GM19025 (cell line): ENCODE results near the gene DNAI1.

Source experiments
- ATAC-seq: cut with Tn5 transposase; IDR thresholded peaks from one replicate; pipeline ENCODE4 v1.9.1; 2021; ENCODE audit warnings: mild to moderate bottlenecking, low read depth, moderate library complexity; ENCODE audit not compliant: unreplicated experiment

Gene DNAI1

GRCh38 chr9:34485822-34486221, 27.2 kb downstream of the DNAI1 start:
- no peak for ATAC-seq

- ATAC-seq: no peak
Measured at GRCh38 chr9:34486572-34486971, 28.0 kb downstream of the DNAI1 start.

- no peak for ATAC-seq
Measured at GRCh38 chr9:34490360-34490759, 31.8 kb downstream of the DNAI1 start.

GRCh38 chr9:34490760-34491159, 32.2 kb downstream of the DNAI1 start:
- ATAC-seq: no peak

GRCh38 chr9:34491596-34491995, 33.0 kb downstream of the DNAI1 start:
- ATAC-seq: no peak

- no peak for ATAC-seq
Measured at GRCh38 chr9:34492051-34492450, 33.4 kb downstream of the DNAI1 start.

GRCh38 chr9:34493972-34494535, 35.4 kb downstream of the DNAI1 start:
- no peak for ATAC-seq

- ATAC-seq: no peak
Measured at GRCh38 chr9:34496149-34496712, 37.6 kb downstream of the DNAI1 start.

- ATAC-seq: no peak
Measured at GRCh38 chr9:34498553-34498952, 39.9 kb downstream of the DNAI1 start.

- ATAC-seq: no peak
Measured at GRCh38 chr9:34499076-34499475, 40.5 kb downstream of the DNAI1 start.

GRCh38 chr9:34500623-34501267, 42.1 kb downstream of the DNAI1 start:
- no peak for ATAC-seq

GRCh38 chr9:34501372-34501771, 42.8 kb downstream of the DNAI1 start:
- ATAC-seq: no peak

- ATAC-seq: no peak
Measured at GRCh38 chr9:34501889-34502425, 43.4 kb downstream of the DNAI1 start.

- no peak for ATAC-seq
Measured at GRCh38 chr9:34502471-34502870, 43.9 kb downstream of the DNAI1 start.

GRCh38 chr9:34502891-34503290, 44.3 kb downstream of the DNAI1 start:
- no peak for ATAC-seq

- ATAC-seq: no peak
Measured at GRCh38 chr9:34503406-34503805, 44.8 kb downstream of the DNAI1 start.

GRCh38 chr9:34505370-34506120, 46.9 kb downstream of the DNAI1 start:
- ATAC-seq: no peak

GRCh38 chr9:34506623-34507022, 48.0 kb downstream of the DNAI1 start:
- ATAC-seq: no peak

- no peak for ATAC-seq
Measured at GRCh38 chr9:34507556-34507955, 49.0 kb downstream of the DNAI1 start.

- no peak for ATAC-seq
Measured at GRCh38 chr9:34507966-34508365, 49.4 kb downstream of the DNAI1 start.

GRCh38 chr9:34508463-34508862, 49.9 kb downstream of the DNAI1 start:
- no peak for ATAC-seq
